GM18861 (cell line): ENCODE data around the gene CHRNA3.
"Not testable (repeated sequence)": the region's sequence is repeated elsewhere in the genome, so short reads cannot be mapped to it uniquely, and the experiment has no call there.

ENCODE experiments used
- ATAC-seq: cut with Tn5 transposase; IDR thresholded peaks from one replicate; pipeline ENCODE4 v1.9.1; 2021; ENCODE audit not compliant: unreplicated experiment

Gene CHRNA3

DNA sequence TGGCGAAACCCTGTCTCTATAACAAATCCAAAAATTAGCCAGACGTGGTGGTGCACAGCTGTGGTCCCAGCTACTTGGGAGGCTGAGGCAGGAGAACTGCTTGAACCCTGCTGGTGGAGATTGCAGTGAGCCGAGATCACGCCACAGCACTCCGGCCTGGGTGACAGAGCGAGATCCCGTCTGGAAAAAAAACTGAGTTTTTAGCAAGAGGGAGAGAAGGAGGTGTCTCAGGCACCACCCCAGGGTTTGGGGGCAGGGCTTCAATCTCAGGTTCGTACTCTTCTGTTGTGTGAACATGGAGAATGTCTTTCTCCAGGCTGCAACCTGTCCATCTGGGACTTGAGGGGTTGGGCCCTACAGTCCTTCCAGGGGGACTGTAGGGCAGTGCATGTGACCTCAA lies 2.7 kb downstream of the CHRNA3 start:
- no peak for ATAC-seq

GRCh38 chr15:78617516-78617915 lies 3.3 kb downstream of the CHRNA3 start:
- no peak for ATAC-seq

DNA sequence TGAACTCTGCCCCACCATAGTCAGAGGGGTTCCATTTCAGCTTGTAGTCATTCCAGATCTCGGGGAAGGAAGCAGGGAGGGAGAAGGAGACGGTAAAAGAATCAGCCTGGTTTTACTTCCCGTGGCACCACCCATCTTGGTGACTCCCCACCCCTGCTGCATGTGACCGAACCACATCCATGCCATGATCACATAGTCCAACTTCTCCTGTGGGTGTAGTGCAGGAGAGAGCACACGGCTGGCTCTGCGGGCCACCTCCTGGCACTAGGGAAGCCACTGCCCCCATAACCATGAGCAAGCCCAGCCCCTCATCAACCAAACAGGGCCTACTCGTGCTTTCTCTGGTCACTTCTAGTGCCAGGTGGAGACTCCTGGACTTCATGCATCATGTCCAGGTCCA lies 3.7 kb downstream of the CHRNA3 start:
- ATAC-seq = no peak

DNA sequence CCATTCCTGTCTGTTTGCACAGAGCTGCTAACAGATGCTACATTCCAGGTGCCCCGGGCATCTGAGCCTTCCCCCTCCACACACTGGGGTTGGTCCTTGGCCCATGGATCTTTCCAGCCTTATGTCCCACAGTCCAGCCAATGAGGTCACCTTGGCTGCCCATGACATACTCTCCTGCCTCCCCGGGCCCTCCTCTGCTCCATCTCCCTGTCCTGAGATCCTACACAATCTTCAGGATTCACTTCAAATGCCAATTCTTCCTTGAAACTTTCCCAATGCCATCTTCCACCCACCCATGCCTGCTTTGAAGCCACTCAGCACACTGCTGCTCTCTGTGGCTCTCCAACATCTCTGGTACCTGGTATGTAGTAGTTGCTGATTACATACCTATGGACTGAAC lies 4.3 kb downstream of the CHRNA3 start:
- no peak for ATAC-seq

GRCh38 chr15:78615151-78615589 lies 5.6 kb downstream of the CHRNA3 start:
- ATAC-seq = no peak

GRCh38 chr15:78614021-78614420 lies 6.8 kb downstream of the CHRNA3 start:
- ATAC-seq = no peak

DNA sequence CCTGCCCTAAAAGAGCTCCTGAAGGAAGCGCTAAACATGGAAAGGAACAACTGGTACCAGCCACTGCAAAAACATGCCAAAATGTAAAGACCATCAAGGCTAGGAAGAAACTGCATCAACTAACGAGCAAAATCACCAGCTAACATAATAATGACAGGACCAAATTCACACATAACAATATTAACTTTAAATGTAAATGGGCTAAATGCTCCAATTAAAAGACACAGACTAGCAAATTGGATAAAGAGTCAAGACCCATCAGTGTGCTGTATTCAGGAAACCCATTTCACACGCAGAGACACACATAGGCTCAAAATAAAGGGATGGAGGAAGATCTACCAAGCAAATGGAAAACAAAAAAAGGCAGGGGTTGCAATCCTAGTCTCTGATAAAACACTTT lies 11.2 kb downstream of the CHRNA3 start:
- not testable (repeated sequence) for ATAC-seq

DNA sequence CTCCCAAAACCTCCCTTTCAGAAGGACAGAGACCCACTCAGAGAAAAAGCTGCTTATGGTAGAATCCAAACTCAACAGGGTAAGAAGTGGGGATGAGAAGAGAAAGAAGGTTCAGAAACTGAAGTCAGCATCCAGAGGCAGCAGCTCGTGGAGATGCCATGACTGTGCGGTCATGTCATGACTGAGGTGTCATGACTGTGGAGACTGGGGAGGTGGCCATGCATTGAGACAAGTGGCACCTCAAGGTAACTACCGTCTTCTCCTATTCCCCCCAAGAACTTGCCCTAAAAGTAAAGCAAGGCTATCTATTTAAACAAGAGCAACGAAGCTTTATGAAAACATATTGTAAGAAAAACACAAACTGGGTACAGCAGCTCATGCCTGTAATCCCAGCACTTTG lies 15.1 kb downstream of the CHRNA3 start:
- no peak for ATAC-seq

DNA sequence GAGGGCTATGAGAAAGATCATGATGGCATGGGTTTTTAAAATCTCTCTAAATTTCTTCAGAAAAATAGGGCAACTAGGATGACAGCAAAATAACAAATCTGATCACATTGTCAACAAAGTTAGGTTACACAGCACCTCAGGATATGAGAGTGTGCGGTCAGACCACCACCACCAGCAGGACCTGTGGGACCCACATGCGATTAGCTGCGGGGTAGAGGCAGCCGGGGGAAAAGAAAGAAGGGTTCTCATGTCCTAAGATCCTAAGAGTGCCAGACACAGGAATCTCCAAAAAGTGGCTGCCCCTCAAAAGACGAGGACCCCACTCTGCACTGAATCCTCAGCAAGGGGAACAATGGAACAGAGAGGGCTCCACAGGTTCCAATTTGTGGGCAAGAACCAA lies 15.6 kb downstream of the CHRNA3 start:
- ATAC-seq = no peak

DNA sequence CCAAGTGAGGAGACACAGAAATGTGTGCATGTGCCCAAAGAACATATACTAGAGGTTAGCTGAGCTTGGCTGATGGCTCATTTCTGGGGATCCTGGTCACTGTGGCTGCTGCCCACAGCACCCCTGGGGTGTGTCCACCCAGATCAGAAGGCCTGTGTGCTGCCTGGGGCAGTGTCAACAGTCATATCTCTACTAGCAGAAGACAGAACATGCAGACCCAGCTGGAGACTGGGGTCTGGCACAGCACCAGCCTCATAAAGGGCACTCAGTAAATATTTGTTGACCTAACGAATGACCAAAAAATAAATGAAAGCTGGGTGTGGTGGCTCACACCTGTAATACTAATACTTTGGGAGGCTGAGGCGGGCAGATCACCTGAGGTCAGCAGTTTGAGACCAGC lies 16.4 kb downstream of the CHRNA3 start:
- no peak for ATAC-seq

DNA sequence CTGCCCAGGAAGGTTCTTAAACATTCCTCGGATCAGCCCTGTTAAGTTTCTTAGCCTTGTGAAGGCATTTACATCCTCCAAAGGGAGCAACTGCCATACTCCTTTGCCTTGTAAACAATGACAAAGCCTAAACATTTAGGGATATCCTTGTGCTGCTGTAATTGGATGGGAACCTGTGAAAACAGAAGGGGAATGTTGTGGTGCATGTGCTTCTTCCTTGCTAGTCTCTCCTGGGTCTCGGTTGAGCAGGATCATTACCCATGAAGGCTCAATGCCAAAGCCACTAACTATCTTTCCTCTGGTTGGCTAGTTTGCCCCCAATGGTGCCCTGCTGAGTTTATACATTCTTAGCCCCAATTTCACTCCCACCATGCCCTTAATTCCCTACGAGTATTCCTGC lies 17.3 kb downstream of the CHRNA3 start:
- no peak for ATAC-seq

DNA sequence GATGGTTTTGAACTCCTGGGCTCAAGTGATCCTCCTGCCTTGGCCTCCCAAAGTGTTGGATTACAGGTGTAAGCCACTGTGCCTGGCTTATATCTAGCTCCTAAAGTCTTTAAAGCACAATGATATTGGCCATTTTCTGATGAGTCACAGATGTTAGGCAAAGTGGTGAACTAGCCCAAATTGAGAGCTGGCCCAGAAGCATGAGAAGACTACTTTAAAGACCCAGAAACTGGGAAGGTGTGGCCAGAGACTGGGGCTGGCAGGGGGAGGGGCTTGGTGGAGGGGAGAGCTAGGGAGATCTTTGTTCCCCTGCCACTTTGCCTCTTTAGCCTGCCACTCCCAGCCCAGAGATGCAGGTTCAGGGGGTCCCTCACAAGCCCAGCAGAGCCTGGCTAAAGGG lies 21.6 kb downstream of the CHRNA3 start:
- no peak for ATAC-seq

GRCh38 chr15:78598348-78598747 lies 22.4 kb downstream of the CHRNA3 start:
- no peak for ATAC-seq

- ATAC-seq = no peak
Measured at GRCh38 chr15:78597583-78597982, 23.2 kb downstream of the CHRNA3 start.

- no peak for ATAC-seq
Measured at GRCh38 chr15:78574944-78575343, 45.9 kb downstream of the CHRNA3 start.

- no peak for ATAC-seq
Measured at GRCh38 chr15:78573416-78573815, 47.4 kb downstream of the CHRNA3 start.

GRCh38 chr15:78571382-78571781 lies 49.4 kb downstream of the CHRNA3 start:
- no peak for ATAC-seq

DNA sequence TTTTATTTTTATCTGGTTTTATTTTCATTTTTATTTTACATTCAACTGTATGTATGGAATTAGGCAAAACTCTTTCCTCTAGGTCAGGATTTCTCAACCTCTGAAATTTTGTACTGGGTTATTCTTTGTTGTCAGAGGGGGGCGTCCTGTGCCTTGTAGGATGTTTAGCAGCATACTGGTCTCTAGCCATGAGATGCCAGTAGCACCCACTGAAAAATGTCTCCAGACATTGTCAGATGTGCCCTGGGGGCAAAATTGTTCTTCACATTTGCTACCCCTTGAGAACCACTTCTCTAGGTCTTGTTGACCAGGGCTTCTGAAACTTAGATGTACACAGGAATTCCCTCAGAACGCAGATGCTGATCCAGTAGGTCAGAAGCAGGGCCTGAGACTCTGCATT lies 50.1 kb downstream of the CHRNA3 start:
- no peak for ATAC-seq

DNA sequence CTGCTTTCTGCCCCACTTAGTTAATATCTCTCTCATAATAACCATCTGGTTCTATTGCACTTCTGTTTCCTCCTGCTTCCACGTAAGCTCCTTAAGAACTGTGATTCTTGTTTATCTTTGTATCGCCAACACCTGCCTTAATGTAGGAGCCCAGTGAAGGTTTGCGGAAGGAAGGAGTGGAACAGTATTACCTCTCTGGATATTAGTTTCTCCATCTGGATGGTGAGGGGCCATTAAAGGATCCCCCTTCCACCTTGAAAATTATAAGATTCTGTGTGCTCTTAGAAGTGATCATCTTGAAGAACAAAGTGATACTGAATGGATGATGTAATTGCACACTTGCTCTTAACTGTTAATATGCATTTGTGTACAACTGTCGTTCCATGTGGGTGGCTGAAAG lies 53.3 kb downstream of the CHRNA3 start:
- ATAC-seq = no peak

DNA sequence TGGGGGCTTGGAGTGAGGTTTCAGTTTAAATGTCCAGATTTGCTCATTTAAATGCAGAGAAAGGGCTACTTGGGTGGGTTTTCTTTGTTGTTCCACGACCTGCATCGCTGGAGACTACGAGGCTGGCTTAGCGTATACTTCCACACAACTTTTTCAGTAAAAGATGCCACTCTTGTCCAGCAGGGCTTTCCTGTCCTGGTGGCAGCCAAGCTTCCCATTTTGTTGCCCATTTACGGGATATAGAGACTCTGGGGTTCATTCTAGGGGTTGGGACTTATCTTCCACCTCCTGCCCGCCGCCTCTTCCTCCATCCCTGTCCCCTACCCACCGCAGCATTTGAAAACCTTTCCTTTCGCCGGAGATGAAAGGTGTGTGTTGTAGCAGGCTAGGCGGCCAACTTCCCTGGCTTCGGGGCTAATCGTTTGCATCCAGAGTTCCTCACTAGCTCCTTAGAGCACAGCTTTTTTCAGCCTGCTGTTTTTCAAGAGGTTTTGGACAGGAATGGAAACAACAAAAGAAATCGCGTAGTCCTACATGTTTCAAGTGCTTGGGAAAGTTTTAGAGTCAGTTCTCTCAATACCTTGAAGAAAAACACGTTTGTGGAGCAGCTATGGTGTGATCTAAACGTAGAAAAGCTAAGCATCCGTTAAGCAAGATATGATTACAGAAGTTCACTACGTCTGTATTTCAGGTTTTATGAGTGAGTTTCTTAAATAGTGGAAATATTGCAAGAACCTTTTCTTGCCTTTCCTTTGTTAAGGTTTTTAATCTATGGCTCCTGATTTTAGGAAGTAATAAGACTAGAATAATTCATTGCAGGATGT lies 54.6 kb downstream of the CHRNA3 start:
- ATAC-seq = peak; percentile 9

GRCh38 chr15:78565097-78565950 lies 55.5 kb downstream of the CHRNA3 start, which contains the start of gene CHRNA5:
Gene CHRNA5 (plus strand): TSS chr15:78565520. CDS start chr15:78565720, 200 bp downstream.
- peak; percentile 55 for ATAC-seq

- peak; percentile 16 for ATAC-seq
Measured at GRCh38 chr15:78564743-78565096, 56.1 kb downstream of the CHRNA3 start.
